Measurements from ENCODE around the gene POU6F2.
A peak's percentile ranks its signal among the peaks of the same experiment; 100 is the strongest.

POU6F2 gene

GRCh38 chr7:39265641-39266591 is 288.2 kb downstream of the POU6F2 start:
- no peak for DNase-seq (ENCODE audit: low spot score)
- no peak for TF ChIP-seq CTCF (IDR thresholded peaks at IDR 0.05)
- Histone ChIP-seq H3K27ac (no peak overlapping the region), H3K4me3 (no peak overlapping the region)

DNA sequence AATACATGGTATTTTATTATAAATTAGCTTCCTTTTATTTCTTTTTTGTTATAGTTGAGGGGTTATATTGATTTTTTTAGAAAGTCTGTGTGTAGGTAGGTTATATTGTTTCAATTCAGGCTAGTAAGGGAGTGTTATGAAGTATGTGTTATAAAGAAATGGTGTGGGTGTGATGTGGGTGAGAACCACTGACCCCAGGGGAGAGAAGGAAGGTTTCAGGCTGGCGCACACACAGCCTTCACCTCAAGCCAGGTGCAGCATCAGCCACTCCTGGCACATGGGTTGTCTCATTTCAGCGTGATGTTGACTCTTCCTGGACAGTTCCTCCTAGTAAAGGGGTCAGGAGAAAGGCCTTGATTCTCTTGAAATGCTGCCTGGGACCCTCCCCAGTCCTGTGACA is 291.3 kb downstream of the POU6F2 start:
- H3K4me3 ChIP-seq, result no peak overlapping the region
- DNase-seq (ENCODE audit: low spot score), result no peak
- H3K27ac ChIP-seq, result no peak overlapping the region
- TF ChIP-seq CTCF (IDR thresholded peaks at IDR 0.05), result no peak

DNA sequence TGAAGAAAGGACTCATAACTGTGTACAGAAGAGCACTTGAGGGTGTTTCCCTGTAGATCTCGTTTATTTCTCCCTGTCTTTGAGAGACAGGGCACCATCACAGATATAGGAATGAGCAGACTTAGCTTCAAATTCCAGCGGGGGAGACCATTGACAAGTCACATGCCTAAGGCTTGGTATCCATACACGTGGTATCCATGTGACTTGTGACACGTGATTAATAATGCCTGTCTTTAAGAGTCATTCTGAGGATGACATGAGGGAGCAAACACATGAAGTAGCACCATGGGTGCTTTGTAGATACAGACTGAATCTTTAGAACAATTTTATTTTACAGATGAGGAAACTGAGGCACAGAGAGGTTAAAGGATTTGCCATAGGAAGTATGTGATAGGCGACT is 292.3 kb downstream of the POU6F2 start:
- H3K4me3 ChIP-seq, result no peak overlapping the region
- no peak overlapping the region for H3K27ac ChIP-seq
- DNase-seq (ENCODE audit: low spot score), result no peak
- no peak for TF ChIP-seq CTCF (IDR thresholded peaks at IDR 0.05)

- TF ChIP-seq CTCF (IDR thresholded peaks at IDR 0.05), result no peak
- DNase-seq (ENCODE audit: low spot score), result no peak
- H3K4me3 ChIP-seq, result peak overlapping the region; percentile 38
- no peak overlapping the region for H3K27ac ChIP-seq
These were observed 293.7 kb downstream of the POU6F2 start for GRCh38 chr7:39271402-39271801.

- Histone ChIP-seq H3K4me3 (no peak overlapping the region), H3K27ac (no peak overlapping the region)
- no peak for TF ChIP-seq CTCF (IDR thresholded peaks at IDR 0.05)
- no peak for DNase-seq (ENCODE audit: low spot score)
These were observed 294.4 kb downstream of the POU6F2 start for GRCh38 chr7:39272111-39272510.

- no peak for TF ChIP-seq CTCF (IDR thresholded peaks at IDR 0.05)
- Histone ChIP-seq H3K27ac (no peak overlapping the region), H3K4me3 (no peak overlapping the region)
- no peak for DNase-seq (ENCODE audit: low spot score)
These were observed 295.0 kb downstream of the POU6F2 start for GRCh38 chr7:39272691-39273090.

GRCh38 chr7:39280337-39280736 is 302.6 kb downstream of the POU6F2 start:
- TF ChIP-seq CTCF (IDR thresholded peaks at IDR 0.05), result no peak
- no peak for DNase-seq (ENCODE audit: low spot score)
- no peak overlapping the region for H3K27ac ChIP-seq
- H3K4me3 ChIP-seq, result no peak overlapping the region

Measured in coronary artery (tissue), 2 donors.